BLaER1 (cell line): ENCODE results near the gene L3MBTL1.

Source experiments
- H3K27ac ChIP-seq: shearing (Covaris generic); formaldehyde crosslinking; 2 replicates; pipeline ENCODE4 v1.8.1; 2022
- H3K27me3 ChIP-seq: shearing (Covaris generic); formaldehyde crosslinking; 2 replicates; pipeline ENCODE4 v1.8.1; 2022
- H3K36me3 ChIP-seq: shearing (Covaris generic); formaldehyde crosslinking; 2 replicates; pipeline ENCODE4 v1.8.1; 2022
- H3K4me1 ChIP-seq: shearing (Covaris generic); formaldehyde crosslinking; 2 replicates; pipeline ENCODE4 v1.8.1; 2022
- H3K4me2 ChIP-seq: shearing (Covaris generic); formaldehyde crosslinking; 2 replicates; pipeline ENCODE4 v1.8.1; 2022
- H3K4me3 ChIP-seq: shearing (Covaris generic); formaldehyde crosslinking; 2 replicates; pipeline ENCODE4 v1.8.1; 2022
- H3K9ac ChIP-seq: shearing (Covaris generic); formaldehyde crosslinking; 2 replicates; pipeline ENCODE4 v1.8.1; 2022
- H3K9me3 ChIP-seq: shearing (Covaris generic); formaldehyde crosslinking; 2 replicates; pipeline ENCODE4 v1.8.1; 2022
- H4K20me1 ChIP-seq: shearing (Covaris generic); formaldehyde crosslinking; 2 replicates; pipeline ENCODE4 v1.8.1; 2022
- Cebpa-rat ChIP-seq: shearing (Covaris generic); IDR thresholded peaks from 2 replicates; pipeline ENCODE4 v1.8.1; 2022

The L3MBTL1 gene

GRCh38 chr20:43506238-43506637, 1.3 kb upstream of the L3MBTL1 start:
- peaks cover 18% of the 10 kb centered on the region for H3K4me1 ChIP-seq
- H3K27ac ChIP-seq: no peak overlapping the region
- H3K9ac ChIP-seq: no peak overlapping the region

GRCh38 chr20:43508106-43508505, 609 bp downstream of the L3MBTL1 start:
- peaks cover 21% of the 10 kb centered on the region for H3K4me1 ChIP-seq
- no peaks in the 10 kb centered on the region for H3K36me3 ChIP-seq
- TF ChIP-seq Cebpa-rat: no peak
- no peaks in the 10 kb centered on the region for H4K20me1 ChIP-seq
- H3K27me3 ChIP-seq: peaks cover 49% of the 10 kb centered on the region
- peaks cover 21% of the 10 kb centered on the region for H3K9me3 ChIP-seq
- H3K9ac ChIP-seq: no peak overlapping the region
- peak overlapping the region; percentile 66 for H3K4me2 ChIP-seq
- peak overlapping the region; percentile 59 for H3K4me3 ChIP-seq
- H3K27ac ChIP-seq: no peak overlapping the region

More at GRCh38 chr20:43506238-43506637, 1.3 kb upstream of the L3MBTL1 start:
- Histone ChIP-seq H3K9me3 (peaks cover 21% of the 10 kb centered on the region), H3K36me3 (no peaks in the 10 kb centered on the region), H4K20me1 (no peaks in the 10 kb centered on the region), H3K27me3 (peaks cover 49% of the 10 kb centered on the region), H3K4me2 (no peak overlapping the region), H3K4me3 (no peak overlapping the region)
- no peak for TF ChIP-seq Cebpa-rat

- H3K4me3 ChIP-seq: peak overlapping the region; percentile 59
These were observed 1.1 kb downstream of the L3MBTL1 start for GRCh38 chr20:43508604-43509040.

GRCh38 chr20:43511879-43512278, 4.4 kb downstream of the L3MBTL1 start:
- H3K4me2 ChIP-seq: no peak overlapping the region
- H3K9me3 ChIP-seq: peaks cover 20% of the 10 kb centered on the region
- H3K27ac ChIP-seq: no peak overlapping the region
- peaks cover 30% of the 10 kb centered on the region for H3K27me3 ChIP-seq
- H3K4me1 ChIP-seq: peaks cover 42% of the 10 kb centered on the region
- H3K36me3 ChIP-seq: 0 out of 2 replicates have a peak, but pooled peaks cover 3% of the 10 kb centered on the region
- no peak for TF ChIP-seq Cebpa-rat
- no peak overlapping the region for H3K4me3 ChIP-seq
- no peak overlapping the region for H3K9ac ChIP-seq
- H4K20me1 ChIP-seq: no peaks in the 10 kb centered on the region

More at GRCh38 chr20:43508604-43509040, 1.1 kb downstream of the L3MBTL1 start:
- H3K27me3 ChIP-seq: peaks cover 49% of the 10 kb centered on the region
- H3K9ac ChIP-seq: no peak overlapping the region
- peaks cover 26% of the 10 kb centered on the region for H3K4me1 ChIP-seq
- TF ChIP-seq Cebpa-rat: no peak
- H3K27ac ChIP-seq: no peak overlapping the region
- H3K4me2 ChIP-seq: peak overlapping the region; percentile 66
- no peaks in the 10 kb centered on the region for H4K20me1 ChIP-seq
- H3K9me3 ChIP-seq: peaks cover 21% of the 10 kb centered on the region
- H3K36me3 ChIP-seq: no peaks in the 10 kb centered on the region

GRCh38 chr20:43513372-43513930, 6.0 kb downstream of the L3MBTL1 start:
- peak overlapping the region; percentile 73 for H3K4me2 ChIP-seq
- no peak for TF ChIP-seq Cebpa-rat
- peaks cover 15% of the 10 kb centered on the region for H3K27me3 ChIP-seq
- peak overlapping the region; percentile 65; the same call in 1 of the 2 replicates for H3K9ac ChIP-seq
- no peak overlapping the region for H3K27ac ChIP-seq
- H3K9me3 ChIP-seq: peaks cover 8% of the 10 kb centered on the region; the same call in 1 of the 2 replicates
- peak overlapping the region; percentile 73 for H3K4me3 ChIP-seq
- H3K36me3 ChIP-seq: peaks cover 16% of the 10 kb centered on the region; the same call in 1 of the 2 replicates
- peaks cover 33% of the 10 kb centered on the region for H3K4me1 ChIP-seq
- H4K20me1 ChIP-seq: no peaks in the 10 kb centered on the region

GRCh38 chr20:43513931-43514647, 6.6 kb downstream of the L3MBTL1 start:
- Histone ChIP-seq H4K20me1 (no peaks in the 10 kb centered on the region), H3K4me3 (peak overlapping the region; percentile 73), H3K36me3 (peaks cover 22% of the 10 kb centered on the region), H3K9me3 (peaks cover 8% of the 10 kb centered on the region; the same call in 1 of the 2 replicates), H3K9ac (peak overlapping the region; percentile 75), H3K27me3 (peaks cover 8% of the 10 kb centered on the region), H3K4me2 (peak overlapping the region; percentile 81), H3K4me1 (peaks cover 26% of the 10 kb centered on the region), H3K27ac (peak overlapping the region; percentile 60)
- no peak for TF ChIP-seq Cebpa-rat

GRCh38 chr20:43514648-43514999, 7.1 kb downstream of the L3MBTL1 start:
- no peak for TF ChIP-seq Cebpa-rat
- Histone ChIP-seq H3K4me2 (peak overlapping the region; percentile 81), H3K9me3 (peaks cover 12% of the 10 kb centered on the region), H3K27me3 (0 out of 2 replicates have a peak, but pooled peaks cover 4% of the 10 kb centered on the region), H3K4me1 (peaks cover 24% of the 10 kb centered on the region), H3K4me3 (peak overlapping the region; percentile 73), H4K20me1 (no peaks in the 10 kb centered on the region), H3K9ac (peak overlapping the region; percentile 75), H3K27ac (peak overlapping the region; percentile 60), H3K36me3 (peaks cover 26% of the 10 kb centered on the region)

- H3K9me3 ChIP-seq: peaks cover 21% of the 10 kb centered on the region
- peak overlapping the region; percentile 81 for H3K4me2 ChIP-seq
- peaks cover 29% of the 10 kb centered on the region for H3K36me3 ChIP-seq
- 0 out of 2 replicates have a peak overlapping the region, but pooled peaks have one; percentile 75 for H3K9ac ChIP-seq
- peak overlapping the region; percentile 73 for H3K4me3 ChIP-seq
- H3K27me3 ChIP-seq: no peaks in the 10 kb centered on the region
- H4K20me1 ChIP-seq: no peaks in the 10 kb centered on the region
- no peak for TF ChIP-seq Cebpa-rat
- no peak overlapping the region for H3K27ac ChIP-seq
- H3K4me1 ChIP-seq: peaks cover 24% of the 10 kb centered on the region
These were observed 8.1 kb downstream of the L3MBTL1 start for GRCh38 chr20:43515628-43516027.

GRCh38 chr20:43516251-43516824, 8.8 kb downstream of the L3MBTL1 start:
- H3K36me3 ChIP-seq: peaks cover 29% of the 10 kb centered on the region
- H3K4me2 ChIP-seq: peak overlapping the region; percentile 81; the same call in 1 of the 2 replicates
- H3K4me1 ChIP-seq: peaks cover 24% of the 10 kb centered on the region
- peaks cover 21% of the 10 kb centered on the region for H3K9me3 ChIP-seq
- no peak for TF ChIP-seq Cebpa-rat
- H3K27ac ChIP-seq: no peak overlapping the region
- H3K9ac ChIP-seq: no peak overlapping the region
- H4K20me1 ChIP-seq: no peaks in the 10 kb centered on the region
- no peaks in the 10 kb centered on the region for H3K27me3 ChIP-seq
- H3K4me3 ChIP-seq: no peak overlapping the region
